ENCODE measurements around the gene KEAP1. TPM values are rescaled to one million over a fixed set of nuclear protein-coding genes. Genes with fewer than 3 reads are reported as not detected.
"Not testable (repeated sequence)": the region's sequence is repeated elsewhere in the genome, so short reads cannot be mapped to it uniquely, and the experiment has no call there.

The KEAP1 gene
- total RNA-seq, 4 donors from 2014 or later: 51.9 to 94.5 (median 80.6) TPM

- H3K9me3 ChIP-seq: no peaks in the 10 kb centered on the region
- H3K27me3 ChIP-seq: peaks cover 0 to under 1% (median 0%) of the 10 kb centered on the region in 4 donors
- peak overlapping the region; percentile 89 to 100 (median 97) for H3K4me3 ChIP-seq
- peak overlapping the region; percentile 90 to 95 (median 92) for H3K27ac ChIP-seq (replicated peaks in 1 of 4)
- TF ChIP-seq POLR2A (IDR thresholded peaks at IDR 0.05; ENCODE audit: low read depth): no peak
- TF ChIP-seq POLR2AphosphoS5 (IDR thresholded peaks at IDR 0.05): no peak
- no peak for DNase-seq (ENCODE audit: extremely low spot score)
- peaks cover 11 to 35% (median 31%) of the 10 kb centered on the region in 4 donors for H3K36me3 ChIP-seq
- H3K4me1 ChIP-seq: peaks cover 19 to 32% (median 27%) of the 10 kb centered on the region in 4 donors
- 34% methylated on average over 10 of the region's 22 CpGs for WGBS
- intact Hi-C loops (cut with DNase I): no loop called here
Observed at GRCh38 chr19:10544242-10544752, 41.1 kb upstream of the KEAP1 start.

- peaks cover 19 to 32% (median 27%) of the 10 kb centered on the region in 4 donors for H3K4me1 ChIP-seq
- WGBS: 3% methylated on average over 17 of the region's 79 CpGs
- peak; percentile 94 for DNase-seq (ENCODE audit: extremely low spot score)
- peak within 1 kb of the TSS; percentile 89 to 100 (median 97) for H3K4me3 ChIP-seq
- H3K36me3 ChIP-seq: peaks cover 9 to 28% (median 24%) of the 10 kb centered on the region in 4 donors
- H3K27ac ChIP-seq (replicated peaks in 1 of 4): peak within 1 kb of the TSS; percentile 90 to 95 (median 92)
- H3K9me3 ChIP-seq: no peaks in the 10 kb centered on the region
- intact Hi-C loops (cut with DNase I): no loop called here
- peaks cover 0 to 4% (median 0%) of the 10 kb centered on the region in 4 donors for H3K27me3 ChIP-seq
- TF ChIP-seq, protein P1, sequence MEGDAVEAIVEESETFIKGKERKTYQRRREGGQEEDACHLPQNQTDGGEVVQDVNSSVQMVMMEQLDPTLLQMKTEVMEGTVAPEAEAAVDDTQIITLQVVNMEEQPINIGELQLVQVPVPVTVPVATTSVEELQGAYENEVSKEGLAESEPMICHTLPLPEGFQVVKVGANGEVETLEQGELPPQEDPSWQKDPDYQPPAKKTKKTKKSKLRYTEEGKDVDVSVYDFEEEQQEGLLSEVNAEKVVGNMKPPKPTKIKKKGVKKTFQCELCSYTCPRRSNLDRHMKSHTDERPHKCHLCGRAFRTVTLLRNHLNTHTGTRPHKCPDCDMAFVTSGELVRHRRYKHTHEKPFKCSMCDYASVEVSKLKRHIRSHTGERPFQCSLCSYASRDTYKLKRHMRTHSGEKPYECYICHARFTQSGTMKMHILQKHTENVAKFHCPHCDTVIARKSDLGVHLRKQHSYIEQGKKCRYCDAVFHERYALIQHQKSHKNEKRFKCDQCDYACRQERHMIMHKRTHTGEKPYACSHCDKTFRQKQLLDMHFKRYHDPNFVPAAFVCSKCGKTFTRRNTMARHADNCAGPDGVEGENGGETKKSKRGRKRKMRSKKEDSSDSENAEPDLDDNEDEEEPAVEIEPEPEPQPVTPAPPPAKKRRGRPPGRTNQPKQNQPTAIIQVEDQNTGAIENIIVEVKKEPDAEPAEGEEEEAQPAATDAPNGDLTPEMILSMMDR (IDR thresholded peaks at IDR 0.05): no peak
- TF ChIP-seq POLR2AphosphoS5 (IDR thresholded peaks at IDR 0.05): peak; percentile 78 to 92
- TF ChIP-seq POLR2A (IDR thresholded peaks at IDR 0.05; ENCODE audit: low read depth): peak; percentile 78
- no peak for TF ChIP-seq EP300 (IDR thresholded peaks at IDR 0.05)
Observed at GRCh38 chr19:10543420-10544241, 40.5 kb upstream of the KEAP1 start, which contains the start of gene ATG4D. Gene ATG4D (plus strand): TSS chr19:10543904. CDS start chr19:10544091, 187 bp downstream.

- H3K9me3 ChIP-seq: no peaks in the 10 kb centered on the region
- DNase-seq (ENCODE audit: extremely low spot score): no peak
- peak overlapping the region; percentile 90 to 95 (median 92) for H3K27ac ChIP-seq (replicated peaks in 1 of 4)
- H3K27me3 ChIP-seq: peaks cover 0 to 6% (median 0%) of the 10 kb centered on the region in 4 donors
- H3K4me3 ChIP-seq: peak overlapping the region; percentile 89 to 100 (median 97)
- peaks cover 9 to 22% (median 18%) of the 10 kb centered on the region in 4 donors for H3K36me3 ChIP-seq
- TF ChIP-seq POLR2AphosphoS5 (IDR thresholded peaks at IDR 0.05) (no peak), EP300 (IDR thresholded peaks at IDR 0.05) (no peak), POLR2A (IDR thresholded peaks at IDR 0.05; ENCODE audit: low read depth) (no peak)
- TF ChIP-seq, protein P1 (IDR thresholded peaks at IDR 0.05): no peak
- WGBS: 55% methylated on average over 8 of the region's 8 CpGs
- peaks cover 19 to 32% (median 27%) of the 10 kb centered on the region in 4 donors for H3K4me1 ChIP-seq
- intact Hi-C loops (cut with DNase I): no loop called here
Observed at GRCh38 chr19:10543059-10543419, 39.9 kb upstream of the KEAP1 start.

GRCh38 chr19:10539016-10539415 lies 35.9 kb upstream of the KEAP1 start:
- H3K27me3 ChIP-seq: peaks cover 0 to 29% (median 0%) of the 10 kb centered on the region in 4 donors
- H3K36me3 ChIP-seq; H3K4me3 ChIP-seq; H3K4me1 ChIP-seq; H3K27ac ChIP-seq (replicated peaks in 1 of 4); H3K9me3 ChIP-seq; intact Hi-C loops (cut with DNase I); DNase-seq (ENCODE audit: extremely low spot score): not testable (repeated sequence)
- 69% methylated on average over 9 of the region's 9 CpGs for WGBS

DNA sequence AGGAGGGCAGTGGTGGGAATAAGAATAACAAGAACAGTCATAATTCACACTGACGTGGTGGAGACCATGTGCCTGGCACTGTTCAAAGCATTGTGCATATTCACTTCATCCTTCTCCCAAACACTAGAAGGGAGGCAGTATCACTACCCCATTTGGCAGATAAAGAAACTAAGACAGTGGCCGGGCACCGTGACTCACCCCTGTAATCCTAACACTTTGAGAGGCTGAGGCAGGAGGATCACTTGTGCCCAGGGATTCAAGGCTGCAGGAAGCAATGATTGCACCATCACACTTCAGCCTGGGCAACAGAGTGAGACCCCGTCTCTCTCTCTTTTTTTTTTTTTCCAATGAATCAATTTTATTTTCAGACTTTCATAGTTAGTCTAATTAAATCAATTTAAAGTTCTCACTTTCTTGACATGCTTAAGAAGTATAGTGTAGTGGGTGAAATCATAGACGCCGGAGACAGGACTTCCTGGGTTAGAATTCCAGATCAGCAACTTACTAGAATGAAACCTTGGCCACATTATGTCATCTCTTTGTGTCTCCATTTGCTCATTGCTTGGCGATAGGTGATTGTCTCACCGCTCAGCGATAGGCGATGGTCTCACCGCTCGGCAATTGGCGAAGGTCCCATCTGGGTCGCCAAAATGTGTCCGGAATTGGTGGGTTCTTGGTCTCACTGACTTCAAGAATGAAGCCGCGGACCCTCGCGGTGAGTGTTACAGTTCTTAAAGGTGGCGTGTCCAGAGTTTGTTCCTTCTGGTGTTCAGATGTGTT lies 35.2 kb upstream of the KEAP1 start:
- DNase-seq (ENCODE audit: extremely low spot score): no peak
- Histone ChIP-seq H3K9me3 (no peaks in the 10 kb centered on the region), H3K4me1 (peaks cover 2 to 5% (median 4%) of the 10 kb centered on the region in 4 donors), H3K27ac (replicated peaks in 1 of 4) (no peak overlapping the region), H3K4me3 (no peak overlapping the region), H3K36me3 (no peaks in the 10 kb centered on the region), H3K27me3 (peaks cover 0 to 29% (median 0%) of the 10 kb centered on the region in 4 donors)
- no peak for TF ChIP-seq EP300 (IDR thresholded peaks at IDR 0.05)
- no peak for TF ChIP-seq POLR2AphosphoS5 (IDR thresholded peaks at IDR 0.05)
- TF ChIP-seq, protein P1 (IDR thresholded peaks at IDR 0.05): no peak
- TF ChIP-seq POLR2A (IDR thresholded peaks at IDR 0.05; ENCODE audit: low read depth): no peak
- intact Hi-C loops (cut with DNase I): no loop called here
- 69% methylated on average over 16 of the region's 20 CpGs for WGBS
